HG02759 (cell line): Measurements from ENCODE around the gene ETV4.

Experiments
- ATAC-seq: cut with Tn5 transposase; IDR thresholded peaks from one replicate; pipeline ENCODE4 v1.9.1; 2021; ENCODE audit warnings: mild to moderate bottlenecking, moderate library complexity; ENCODE audit not compliant: unreplicated experiment

ETV4 gene

GRCh38 chr17:43573579-43574321 lies 27.6 kb upstream of the ETV4 start:
- ATAC-seq = no peak

GRCh38 chr17:43572368-43572980 lies 26.3 kb upstream of the ETV4 start:
- no peak for ATAC-seq

- no peak for ATAC-seq
These were observed 24.4 kb upstream of the ETV4 start for GRCh38 chr17:43570518-43570928.

- ATAC-seq = no peak
These were observed 22.5 kb upstream of the ETV4 start for GRCh38 chr17:43568506-43569082.

- ATAC-seq = no peak
These were observed 17.8 kb upstream of the ETV4 start for GRCh38 chr17:43563600-43564594.

GRCh38 chr17:43562679-43563599 lies 16.8 kb upstream of the ETV4 start:
- ATAC-seq = no peak

- no peak for ATAC-seq
These were observed 14.6 kb upstream of the ETV4 start for GRCh38 chr17:43560461-43561427.

GRCh38 chr17:43559161-43559816 lies 13.1 kb upstream of the ETV4 start:
- ATAC-seq = no peak

GRCh38 chr17:43558805-43559160 lies 12.6 kb upstream of the ETV4 start:
- ATAC-seq = no peak

GRCh38 chr17:43556292-43556691 lies 10.2 kb upstream of the ETV4 start:
- ATAC-seq = no peak

- no peak for ATAC-seq
These were observed 8.7 kb upstream of the ETV4 start for GRCh38 chr17:43554857-43555256.

GRCh38 chr17:43553573-43553972 lies 7.4 kb upstream of the ETV4 start:
- ATAC-seq = no peak

GRCh38 chr17:43552229-43552837 lies 6.2 kb upstream of the ETV4 start:
- ATAC-seq = no peak

- ATAC-seq = no peak
These were observed 4.6 kb upstream of the ETV4 start for GRCh38 chr17:43550754-43551153.

- no peak for ATAC-seq
These were observed 3.4 kb upstream of the ETV4 start for GRCh38 chr17:43549496-43549895.

GRCh38 chr17:43548689-43549379 lies 2.7 kb upstream of the ETV4 start:
- ATAC-seq = no peak

- no peak for ATAC-seq
These were observed 1.6 kb upstream of the ETV4 start for GRCh38 chr17:43547659-43548256.
